SIG-M5 treated with dmso at 0.1 percent for 504 hours (cell line): ENCODE results near the gene MN1.
"Not testable (repeated sequence)": the region's sequence is repeated elsewhere in the genome, so short reads cannot be mapped to it uniquely, and the experiment has no call there.

Experiments used
- DNase-seq: peaks from one replicate; lab custom pipeline; 2025; ENCODE audit not compliant: unreplicated experiment; lab: John Stamatoyannopoulos, UW

MN1 gene

GRCh38 chr22:27745809-27746208 lies 55.7 kb downstream of the MN1 start:
- no peak for DNase-seq

- DNase-seq = no peak
Measured at GRCh38 chr22:27745154-27745553, 56.4 kb downstream of the MN1 start.

GRCh38 chr22:27744078-27744477 lies 57.5 kb downstream of the MN1 start:
- not testable (repeated sequence) for DNase-seq

GRCh38 chr22:27740202-27740748 lies 61.3 kb downstream of the MN1 start:
- no peak for DNase-seq

GRCh38 chr22:27737521-27737920 lies 64.0 kb downstream of the MN1 start:
- DNase-seq = no peak

GRCh38 chr22:27734066-27734465 lies 67.5 kb downstream of the MN1 start:
- no peak for DNase-seq

GRCh38 chr22:27732841-27733240 lies 68.7 kb downstream of the MN1 start:
- DNase-seq = no peak

- DNase-seq = no peak
Measured at GRCh38 chr22:27732391-27732790, 69.2 kb downstream of the MN1 start.

- no peak for DNase-seq
Measured at GRCh38 chr22:27731621-27732020, 69.9 kb downstream of the MN1 start.

GRCh38 chr22:27730641-27731433 lies 70.7 kb downstream of the MN1 start:
- DNase-seq = no peak

- DNase-seq = no peak
Measured at GRCh38 chr22:27729246-27729645, 72.3 kb downstream of the MN1 start.

GRCh38 chr22:27727673-27728451 lies 73.7 kb downstream of the MN1 start:
- DNase-seq = no peak

- no peak for DNase-seq
Measured at GRCh38 chr22:27726686-27727449, 74.7 kb downstream of the MN1 start.

- no peak for DNase-seq
Measured at GRCh38 chr22:27726331-27726685, 75.2 kb downstream of the MN1 start.

- DNase-seq = no peak
Measured at GRCh38 chr22:27725661-27726060, 75.9 kb downstream of the MN1 start.

GRCh38 chr22:27724709-27725108 lies 76.8 kb downstream of the MN1 start:
- DNase-seq = no peak

- no peak for DNase-seq
Measured at GRCh38 chr22:27724157-27724556, 77.4 kb downstream of the MN1 start.

GRCh38 chr22:27723708-27724107 lies 77.8 kb downstream of the MN1 start:
- DNase-seq = no peak

GRCh38 chr22:27723158-27723557 lies 78.4 kb downstream of the MN1 start:
- DNase-seq = no peak

- no peak for DNase-seq
Measured at GRCh38 chr22:27720860-27721259, 80.7 kb downstream of the MN1 start.

- no peak for DNase-seq
Measured at GRCh38 chr22:27719535-27720227, 81.9 kb downstream of the MN1 start.
